Activated CD4-positive, alpha-beta T cell treated with anti-CD3 and anti-CD28 coated beads for 4 hours (primary cell): ENCODE measurements around the gene MLST8.
"Not testable (repeated sequence)": the region's sequence is repeated elsewhere in the genome, so short reads cannot be mapped to it uniquely, and the experiment has no call there.

Source experiments
- DNase-seq, 2 donors: peaks; one replicate each; pipeline ENCODE4 v3.0.0-alpha.2; 2020

MLST8 gene

DNA sequence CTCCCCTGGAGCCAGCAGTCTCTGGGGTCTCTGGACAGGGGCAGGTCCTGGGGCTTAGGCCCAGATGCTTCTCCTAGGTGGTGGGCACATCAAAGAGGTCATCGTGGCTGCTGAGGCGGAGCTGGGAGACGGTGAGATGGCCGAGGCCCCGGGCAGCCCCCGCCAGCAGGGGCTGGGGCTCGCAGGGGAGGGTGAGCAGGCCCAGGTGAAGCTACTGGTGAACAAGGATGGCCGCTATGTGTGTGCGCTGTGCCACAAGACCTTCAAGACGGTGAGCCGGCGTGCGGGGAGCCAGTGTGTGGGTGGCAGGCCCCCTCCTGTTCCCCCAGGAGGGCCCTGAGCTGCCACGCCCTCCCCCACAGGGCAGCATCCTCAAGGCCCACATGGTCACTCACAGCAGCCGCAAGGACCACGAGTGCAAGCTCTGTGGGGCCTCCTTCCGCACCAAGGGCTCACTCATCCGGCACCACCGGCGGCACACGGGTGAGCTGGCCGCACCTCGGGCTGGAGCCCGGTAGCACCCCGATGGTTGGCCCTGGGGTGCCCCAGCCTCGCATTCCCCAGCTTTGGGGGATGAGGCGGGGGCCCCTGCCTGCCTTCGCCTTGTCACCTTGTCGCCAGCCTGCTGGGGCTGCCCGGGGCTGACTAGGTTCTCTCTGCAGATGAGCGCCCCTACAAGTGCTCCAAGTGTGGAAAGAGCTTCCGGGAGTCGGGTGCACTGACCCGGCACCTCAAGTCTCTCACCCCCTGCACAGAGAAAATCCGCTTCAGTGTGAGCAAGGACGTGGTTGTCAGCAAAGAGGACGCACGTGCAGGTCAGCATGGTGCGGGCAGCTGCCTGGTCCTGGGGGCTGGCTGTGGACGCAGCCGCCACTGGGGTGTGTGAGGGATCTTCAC, 27.1 kb downstream of the MLST8 start:
- no peak for DNase-seq

DNA sequence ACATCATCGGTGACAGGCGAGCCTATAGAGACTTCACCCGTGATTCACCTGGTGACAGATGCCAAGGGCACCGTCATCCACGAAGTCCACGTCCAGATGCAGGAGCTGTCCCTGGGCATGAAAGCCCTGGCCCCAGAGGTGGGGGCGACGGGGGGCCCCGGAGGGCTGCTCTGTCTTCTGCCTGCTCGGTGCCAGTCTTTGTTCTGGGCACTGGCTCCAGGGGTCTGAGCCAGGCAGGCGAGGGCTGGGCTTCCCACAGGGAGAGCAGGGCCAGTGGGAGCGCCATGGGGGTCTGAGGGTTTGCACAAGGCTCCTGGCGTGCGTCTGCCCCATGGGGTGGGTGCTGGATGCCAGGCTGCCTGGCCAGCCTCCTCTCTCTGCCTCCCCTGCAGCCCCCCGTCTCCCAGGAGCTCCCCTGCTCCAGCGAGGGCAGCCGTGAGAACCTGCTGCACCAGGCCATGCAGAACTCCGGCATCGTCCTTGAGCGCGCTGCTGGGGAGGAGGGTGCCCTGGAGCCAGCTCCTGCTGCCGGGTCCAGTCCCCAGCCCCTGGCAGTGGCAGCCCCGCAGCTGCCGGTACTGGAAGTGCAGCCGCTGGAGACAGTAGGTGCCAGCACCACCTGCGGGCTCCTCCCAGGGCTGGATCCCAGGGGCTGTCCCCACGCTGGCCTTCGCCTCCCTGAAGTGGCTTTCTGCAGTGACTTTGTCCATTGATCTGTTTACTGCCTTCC, 28.0 kb downstream of the MLST8 start:
- DNase-seq: no peak

DNA sequence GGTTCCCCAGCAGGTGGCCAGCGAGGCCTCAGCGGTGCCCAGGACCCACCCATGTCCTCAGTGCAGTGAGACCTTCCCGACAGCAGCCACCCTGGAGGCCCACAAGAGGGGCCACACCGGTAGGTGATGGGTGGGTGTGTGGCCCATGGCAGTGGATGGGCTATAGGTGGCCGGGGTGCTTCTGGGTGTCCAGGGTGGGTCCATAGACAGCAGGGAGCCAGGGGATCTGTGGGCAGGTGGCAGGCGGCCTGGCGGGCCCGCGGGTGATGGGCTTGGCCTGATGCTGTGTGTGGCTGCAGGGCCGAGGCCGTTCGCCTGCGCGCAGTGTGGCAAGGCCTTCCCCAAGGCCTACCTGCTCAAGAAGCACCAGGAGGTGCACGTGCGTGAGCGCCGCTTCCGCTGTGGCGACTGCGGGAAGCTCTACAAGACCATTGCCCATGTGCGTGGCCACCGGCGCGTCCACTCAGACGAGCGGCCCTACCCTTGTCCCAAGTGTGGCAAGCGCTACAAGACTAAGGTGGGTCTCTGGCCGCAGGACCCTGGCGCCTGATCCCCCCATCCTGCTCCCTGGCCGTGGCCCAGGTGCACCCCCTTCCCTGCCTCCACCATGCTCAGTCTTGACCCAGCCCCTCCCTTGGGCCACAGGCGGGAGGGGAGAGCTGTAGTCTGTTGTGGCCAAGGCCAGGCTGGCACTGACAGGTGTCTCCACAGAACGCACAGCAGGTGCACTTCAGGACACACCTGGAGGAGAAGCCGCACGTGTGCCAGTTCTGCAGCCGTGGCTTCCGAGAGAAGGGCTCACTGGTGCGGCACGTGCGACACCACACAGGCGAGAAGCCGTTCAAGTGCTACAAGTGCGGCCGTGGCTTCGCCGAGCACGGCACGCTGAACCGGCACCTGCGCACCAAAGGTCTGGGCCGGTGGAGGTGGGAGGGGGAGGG, 28.9 kb downstream of the MLST8 start:
- no peak for DNase-seq

DNA sequence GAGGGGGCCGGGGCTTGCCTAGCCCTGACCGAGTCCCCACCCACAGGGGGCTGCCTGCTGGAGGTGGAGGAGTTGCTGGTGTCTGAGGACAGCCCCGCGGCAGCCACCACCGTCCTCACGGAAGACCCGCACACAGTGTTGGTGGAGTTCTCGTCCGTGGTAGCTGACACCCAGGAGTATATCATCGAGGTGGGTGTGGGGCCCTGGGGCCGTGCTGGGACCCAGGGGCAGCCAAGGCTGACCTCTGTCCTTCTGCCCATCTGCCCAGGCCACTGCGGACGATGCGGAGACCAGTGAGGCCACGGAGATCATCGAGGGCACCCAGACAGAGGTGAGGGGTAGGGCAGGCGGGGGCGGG, 29.5 kb downstream of the MLST8 start:
- no peak for DNase-seq

DNA sequence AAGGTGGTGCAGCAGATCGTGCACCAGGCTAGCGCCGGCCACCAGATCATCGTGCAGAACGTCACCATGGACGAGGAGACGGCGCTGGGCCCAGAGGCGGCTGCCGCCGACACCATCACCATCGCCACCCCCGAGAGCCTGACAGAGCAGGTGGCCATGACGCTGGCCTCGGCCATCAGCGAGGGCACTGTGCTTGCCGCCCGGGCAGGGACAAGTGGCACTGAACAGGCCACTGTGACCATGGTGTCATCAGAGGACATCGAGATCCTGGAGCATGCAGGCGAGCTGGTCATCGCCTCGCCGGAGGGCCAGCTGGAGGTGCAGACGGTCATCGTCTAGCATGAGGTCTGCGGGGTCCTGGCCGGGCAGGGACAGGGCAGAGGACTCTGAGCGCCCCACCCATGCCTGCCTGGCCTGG, 30.0 kb downstream of the MLST8 start:
- no peak for DNase-seq

DNA sequence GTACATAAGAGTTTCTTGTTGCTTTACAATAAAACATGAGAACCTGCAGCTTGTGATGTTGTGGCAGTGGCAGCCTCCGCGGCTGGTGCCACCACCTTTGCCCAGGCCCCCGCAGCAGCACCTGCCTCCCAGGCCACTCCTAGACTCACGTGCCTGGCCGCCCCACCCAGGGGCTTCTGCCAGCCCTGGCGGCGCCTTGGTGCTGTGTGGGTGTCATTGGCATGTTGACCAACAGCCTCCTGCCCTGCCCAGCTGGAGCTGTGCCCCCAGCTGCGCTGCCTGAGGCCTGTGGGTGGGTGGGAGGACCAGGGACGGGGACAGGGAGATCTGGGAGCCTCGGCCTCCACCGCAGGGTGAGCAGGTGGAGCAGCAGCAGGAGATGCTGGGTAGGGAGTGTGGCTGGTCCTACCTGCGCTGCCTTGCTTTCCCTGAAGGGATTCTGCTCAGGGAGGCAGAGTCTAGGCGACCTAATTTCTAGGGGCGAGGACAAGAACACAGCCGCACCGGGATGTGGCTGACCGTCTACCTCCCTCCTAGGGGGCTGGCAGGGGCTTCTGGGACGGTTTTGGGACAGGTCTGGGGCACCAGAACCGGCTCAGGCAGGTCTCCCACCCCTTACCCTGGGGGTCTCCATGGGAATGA, 30.6 kb downstream of the MLST8 start:
- no peak for DNase-seq

DNA sequence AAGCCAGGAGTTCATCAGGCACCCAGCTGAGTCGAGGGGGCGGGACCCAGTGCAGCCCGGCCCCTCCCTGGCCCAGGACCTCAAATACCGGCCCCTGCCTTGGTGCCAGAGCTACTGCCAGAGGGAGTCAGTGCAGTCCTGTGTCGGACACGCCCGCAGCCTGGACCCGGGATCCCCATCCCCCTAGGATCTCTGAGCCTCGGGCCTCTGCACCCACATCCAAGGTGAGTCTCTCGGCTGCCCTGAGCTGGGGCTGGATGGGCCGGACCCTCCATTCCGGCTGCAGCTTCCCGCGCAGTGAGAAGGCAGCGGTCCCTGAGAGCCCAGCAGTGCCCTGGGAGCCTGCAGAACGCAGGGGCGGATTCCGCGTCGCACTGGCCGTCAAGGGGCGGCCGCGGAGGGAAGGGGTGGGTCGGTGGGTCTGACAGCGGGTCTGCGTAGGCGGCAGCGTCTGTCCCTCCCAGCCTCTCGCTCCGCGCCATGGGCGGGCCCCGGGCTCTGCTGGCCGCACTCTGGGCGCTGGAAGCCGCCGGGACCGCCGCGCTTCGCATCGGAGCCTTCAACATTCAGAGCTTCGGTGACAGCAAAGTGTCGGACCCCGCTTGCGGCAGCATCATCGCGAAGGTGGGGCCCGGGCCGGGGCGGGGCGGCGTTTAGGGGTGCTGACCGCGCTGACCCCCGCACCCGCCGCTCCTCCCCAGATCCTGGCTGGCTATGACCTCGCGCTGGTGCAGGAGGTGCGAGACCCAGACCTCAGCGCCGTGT, 31.3 kb downstream of the MLST8 start, which contains the start of gene DNASE1L2:
DNASE1L2 (plus strand) TSS at position 108 of the 765 bp plus-strand sequence; CDS start at position 481, 373 bp downstream.
- no peak for DNase-seq

DNA sequence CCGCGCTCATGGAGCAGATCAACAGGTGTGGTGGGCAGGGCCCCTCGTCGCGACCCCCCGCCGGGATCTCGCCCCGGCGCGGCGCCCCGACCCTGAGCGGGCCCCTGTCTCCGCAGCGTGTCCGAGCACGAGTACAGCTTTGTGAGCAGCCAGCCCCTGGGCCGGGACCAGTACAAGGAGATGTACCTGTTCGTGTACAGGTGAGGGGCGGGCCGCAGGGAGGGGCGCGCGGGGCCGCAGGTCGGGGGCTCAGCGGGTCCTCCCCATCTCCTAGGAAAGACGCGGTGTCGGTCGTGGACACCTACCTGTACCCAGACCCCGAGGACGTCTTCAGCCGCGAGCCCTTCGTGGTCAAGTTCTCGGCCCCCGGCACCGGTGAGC, 31.8 kb downstream of the MLST8 start:
- no peak for DNase-seq

DNA sequence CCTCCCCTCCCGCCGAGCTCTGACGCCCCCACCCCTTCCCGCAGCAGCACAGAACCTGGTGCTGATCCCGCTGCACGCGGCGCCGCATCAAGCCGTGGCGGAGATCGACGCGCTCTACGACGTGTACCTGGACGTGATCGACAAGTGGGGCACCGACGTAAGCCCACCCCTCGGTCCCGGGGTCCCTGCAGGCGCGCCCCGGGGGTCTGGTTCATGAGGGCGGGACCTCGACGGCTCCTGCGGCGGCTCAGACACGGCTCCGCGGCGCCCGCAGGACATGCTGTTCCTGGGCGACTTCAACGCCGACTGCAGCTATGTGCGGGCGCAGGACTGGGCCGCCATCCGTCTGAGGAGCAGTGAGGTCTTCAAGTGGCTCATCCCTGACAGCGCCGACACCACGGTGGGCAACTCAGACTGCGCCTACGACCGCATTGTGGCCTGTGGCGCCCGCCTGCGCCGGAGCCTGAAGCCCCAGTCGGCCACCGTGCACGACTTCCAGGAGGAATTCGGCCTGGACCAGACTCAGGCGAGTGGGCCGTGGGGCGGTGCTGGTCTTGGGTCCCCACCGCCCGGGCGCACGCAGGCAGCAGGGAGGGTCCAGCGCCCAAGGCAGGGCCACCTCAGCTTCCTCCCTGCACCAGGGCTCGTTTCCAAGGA, 32.4 kb downstream of the MLST8 start:
- no peak for DNase-seq

DNA sequence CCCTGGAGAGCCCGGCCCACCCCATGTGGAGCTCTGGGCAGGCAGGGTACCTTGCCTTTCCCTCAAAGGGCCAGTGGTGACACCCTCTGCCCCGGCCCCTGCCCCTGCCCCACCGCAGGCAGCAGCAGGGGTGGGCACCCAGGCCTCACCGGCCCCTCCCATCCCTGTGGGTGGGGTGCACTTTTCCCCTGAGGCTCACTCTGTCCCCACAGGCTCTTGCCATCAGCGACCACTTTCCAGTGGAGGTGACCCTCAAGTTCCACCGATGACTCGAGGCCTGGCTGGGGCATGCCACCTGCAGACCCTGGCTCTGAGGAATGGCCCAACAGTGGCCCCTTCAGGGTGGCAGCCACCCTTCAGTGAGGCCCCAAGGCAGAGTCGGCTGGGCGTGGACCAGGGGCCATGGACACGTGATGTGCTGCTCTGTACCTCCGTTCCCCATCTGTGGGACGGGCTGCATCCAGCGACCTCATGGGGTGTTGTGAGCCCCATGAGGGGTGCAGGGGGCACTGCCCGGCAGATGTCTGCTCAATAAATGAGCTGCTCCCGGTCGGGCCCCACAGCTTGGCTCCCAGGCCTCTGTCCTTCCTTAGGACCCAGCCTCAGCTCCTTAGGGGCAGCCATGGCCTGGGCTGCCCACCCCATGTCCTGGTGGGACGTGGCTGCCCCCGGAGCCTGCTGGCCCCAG, 33.0 kb downstream of the MLST8 start:
- DNase-seq: no peak

DNA sequence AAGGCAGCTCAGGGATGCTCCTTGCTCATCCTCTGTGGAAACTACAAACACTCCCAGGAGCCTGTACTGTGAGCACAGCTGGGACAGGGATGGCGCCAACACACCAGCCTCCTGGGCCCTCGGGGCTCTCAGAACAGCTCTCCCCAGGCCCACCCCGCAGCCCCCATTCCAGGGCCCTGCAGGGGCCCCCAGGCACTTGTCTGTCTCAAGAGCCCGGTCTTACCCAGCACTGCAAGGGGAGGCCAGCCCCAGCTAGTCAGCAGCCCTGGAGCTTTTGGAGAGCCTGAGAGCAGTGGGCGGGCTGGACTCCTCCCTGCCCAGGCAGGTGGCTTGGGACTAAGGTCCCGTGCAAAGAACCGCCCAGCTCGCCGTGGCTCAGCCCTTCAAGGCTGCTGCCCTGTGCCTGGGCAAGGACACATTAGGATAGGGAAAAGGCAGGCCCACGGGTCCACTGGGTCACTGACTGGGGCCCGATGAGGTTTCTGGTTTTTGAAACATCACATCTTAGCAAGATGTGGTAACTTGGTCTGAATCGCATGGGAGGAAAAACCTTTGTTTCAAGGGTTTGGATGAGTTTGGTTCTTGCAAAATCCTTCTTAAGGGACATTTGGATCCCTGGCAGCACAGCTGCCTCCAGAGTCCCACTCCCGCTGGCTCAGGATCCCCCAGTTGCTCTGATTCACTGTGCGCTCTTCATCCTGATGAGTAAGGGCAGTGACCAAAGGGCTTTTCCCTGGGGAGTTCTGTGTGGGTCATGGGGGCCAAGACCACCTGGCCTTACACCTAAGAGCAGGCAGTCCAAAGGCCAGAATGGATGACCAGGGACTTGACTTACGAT, 33.8 kb downstream of the MLST8 start:
- no peak for DNase-seq

DNA sequence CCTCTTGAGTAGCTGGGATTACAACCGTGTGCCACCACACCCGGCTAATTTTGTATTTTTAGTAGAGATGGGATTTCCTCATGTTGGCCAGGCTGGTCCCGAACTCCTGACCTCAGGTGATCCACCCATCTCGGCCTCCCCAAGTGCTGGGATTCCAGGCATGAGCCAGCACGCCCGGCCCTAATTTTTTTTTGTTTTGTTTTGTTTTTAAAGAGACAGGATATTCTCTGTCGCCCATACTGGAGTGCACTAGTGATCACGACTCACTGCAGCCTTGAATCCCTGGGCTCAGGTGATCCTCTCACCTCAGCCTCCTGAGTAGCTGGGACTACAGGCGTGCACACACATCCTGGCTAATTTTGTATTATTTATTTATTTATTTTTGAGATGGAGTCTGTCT, 35.1 kb downstream of the MLST8 start:
- DNase-seq: not testable (repeated sequence)

DNA sequence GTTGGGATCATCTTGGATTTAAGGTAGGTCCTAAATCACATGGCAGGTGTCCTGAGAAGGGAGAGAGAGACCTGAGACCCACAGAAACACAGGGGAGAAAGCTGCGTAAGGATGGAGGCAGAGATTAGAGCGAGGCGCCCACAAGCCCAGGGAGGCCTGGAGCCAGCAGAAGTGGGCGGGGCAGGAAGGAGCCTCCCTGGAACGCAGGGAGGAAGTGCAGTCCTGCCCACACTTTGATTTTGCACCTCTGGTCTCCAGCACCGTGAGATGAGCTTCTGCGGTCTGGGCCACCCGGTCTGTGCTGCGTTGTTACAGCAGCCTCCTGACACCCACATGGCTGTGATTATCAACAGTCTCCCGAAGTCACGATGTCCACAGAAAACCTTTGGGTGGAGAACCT, 37.3 kb downstream of the MLST8 start:
- DNase-seq: no peak

DNA sequence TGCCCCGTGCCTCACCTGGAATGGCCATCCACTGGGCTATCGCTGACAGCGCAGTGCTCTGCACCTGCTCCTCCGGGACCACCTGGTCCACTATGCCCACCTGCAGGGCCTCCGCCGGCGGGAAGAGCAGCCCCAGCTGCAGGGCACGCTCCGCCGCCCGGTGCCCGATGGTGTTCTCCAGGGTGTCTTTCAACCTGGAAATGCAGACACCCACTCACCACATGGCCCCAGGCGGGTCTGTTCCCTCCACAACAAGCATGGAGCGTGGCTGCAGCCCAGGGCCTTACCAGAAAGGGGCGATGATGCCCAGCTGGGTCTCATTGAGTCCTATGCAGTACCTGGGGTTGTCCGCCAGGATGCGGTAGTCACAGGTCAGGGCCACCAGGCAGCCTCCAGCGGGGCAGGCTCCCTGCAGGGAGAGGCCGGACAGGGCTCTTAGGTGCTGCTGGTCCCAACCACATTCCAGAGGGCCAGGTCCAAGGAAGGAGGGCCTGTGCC, 37.8 kb downstream of the MLST8 start:
- no peak for DNase-seq

DNA sequence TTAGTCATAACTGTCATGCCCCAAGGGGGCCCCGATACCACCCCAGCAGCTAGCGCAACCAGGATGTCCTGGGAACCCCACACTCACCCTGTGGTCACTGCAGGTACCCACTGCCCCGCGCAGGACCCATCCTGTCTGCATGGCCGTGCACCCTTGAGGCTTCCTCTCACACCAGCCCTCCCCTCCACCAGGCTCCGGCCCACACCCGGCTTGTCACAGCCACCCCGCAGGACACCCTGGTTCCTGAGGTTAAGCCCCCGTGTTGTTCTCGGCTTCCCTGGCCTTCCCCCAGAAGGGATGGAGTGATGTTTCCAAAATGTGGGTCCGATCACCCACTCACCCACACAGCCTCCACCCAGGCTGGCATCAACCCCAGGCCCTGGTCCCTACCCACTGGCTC, 38.5 kb downstream of the MLST8 start:
- no peak for DNase-seq

DNA sequence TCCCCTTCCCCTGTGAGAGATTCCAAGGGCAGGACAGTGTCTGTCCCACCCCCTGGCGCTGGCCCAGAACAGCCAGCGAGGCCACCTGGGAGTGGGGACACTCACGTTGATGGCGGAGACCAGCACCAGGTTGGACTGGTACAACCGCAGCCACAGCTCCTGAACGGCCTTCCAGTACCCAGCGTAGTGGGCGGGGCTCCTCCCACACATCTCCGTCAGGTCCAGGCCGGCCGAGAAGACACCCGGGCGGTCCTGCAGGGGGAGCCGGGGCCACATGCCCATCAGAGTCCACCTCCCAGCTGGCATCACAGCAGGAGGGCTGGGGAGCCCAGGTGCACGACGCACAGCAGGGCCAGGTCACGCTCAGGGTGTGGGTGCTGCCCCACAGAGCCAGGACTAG, 39.0 kb downstream of the MLST8 start:
- no peak for DNase-seq

DNA sequence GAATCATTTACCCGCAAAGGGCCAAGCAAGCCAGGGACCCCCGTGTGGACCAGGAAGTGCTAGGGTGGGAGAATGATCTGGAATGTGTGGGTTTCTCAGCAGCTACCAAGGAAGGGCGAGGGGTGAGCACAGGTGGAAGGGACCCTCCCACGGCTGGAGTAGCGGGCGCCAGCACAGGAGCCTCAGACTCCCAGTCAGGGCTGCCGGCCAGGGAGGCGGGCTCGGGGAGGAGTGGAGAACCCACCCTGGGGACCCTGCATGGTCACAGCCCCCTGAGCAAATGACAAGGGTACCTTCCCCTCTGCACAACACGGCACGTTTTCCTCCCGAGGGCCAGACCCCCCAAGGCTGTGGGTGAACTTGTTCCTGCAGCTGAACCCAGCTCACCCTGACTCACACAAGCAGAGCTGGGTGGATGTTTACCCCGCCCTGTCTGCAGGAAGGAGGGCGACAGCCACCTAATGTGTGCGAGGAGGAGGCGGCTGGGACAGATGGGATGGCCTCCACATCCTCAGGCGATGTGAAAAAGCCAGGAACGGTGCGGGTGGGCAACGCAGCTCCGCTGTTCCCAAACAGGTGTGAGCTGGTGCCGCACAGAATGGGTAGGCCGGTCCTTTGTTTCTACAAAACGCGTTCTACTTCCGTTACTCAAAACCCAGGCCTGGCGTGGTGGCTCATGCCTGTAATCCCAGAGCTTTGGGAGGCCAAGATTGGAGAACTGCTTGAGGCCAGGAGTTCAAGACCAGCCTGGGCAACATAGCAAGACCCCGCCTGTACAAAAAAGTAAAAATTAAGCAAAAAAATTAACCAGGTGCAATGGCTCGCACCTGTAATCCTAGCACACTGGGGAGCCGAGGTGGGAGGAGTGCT, 39.9 kb downstream of the MLST8 start:
- DNase-seq: no peak

DNA sequence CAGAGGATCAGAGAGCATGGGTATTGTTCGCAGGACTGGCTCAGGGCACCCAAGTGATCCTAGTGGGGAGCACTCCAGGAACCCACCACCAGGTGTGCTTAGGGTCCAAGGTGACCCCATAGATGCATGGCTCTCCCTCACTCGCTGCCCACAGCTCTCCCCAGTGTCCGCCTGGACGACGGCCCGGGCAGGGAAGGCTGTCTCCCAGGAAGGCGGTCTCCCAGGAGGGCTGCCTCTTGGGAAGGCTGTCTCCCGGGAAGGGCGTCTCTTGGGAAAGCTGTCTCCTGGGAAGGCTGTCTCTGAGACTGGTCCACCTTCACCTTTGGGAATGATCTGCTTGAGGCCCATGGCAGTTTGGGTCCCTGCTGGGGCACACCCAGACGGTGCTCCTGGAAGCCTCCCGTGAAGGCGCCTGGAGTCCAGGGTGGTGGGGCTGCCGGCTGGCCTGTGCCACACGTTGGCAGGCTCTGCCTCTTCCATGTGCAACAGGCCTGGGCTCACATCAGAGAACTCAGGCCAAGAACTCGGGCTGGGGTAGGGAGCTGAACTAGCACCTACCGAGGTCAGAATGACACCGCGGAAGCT, 41.1 kb downstream of the MLST8 start:
- no peak for DNase-seq
